WTC11 (cell line): ENCODE data around the gene CD2AP.

Experiments used
- IRF2 ChIP-seq: sonication (generic); formaldehyde crosslinking; IDR thresholded peaks from 2 replicates; pipeline ENCODE4 v1.8.0; 2022; ENCODE audit warnings: low read depth, missing genetic modification reagents, borderline replicate concordance
- NR3C1 ChIP-seq: sonication (generic); formaldehyde crosslinking; conservative IDR thresholded peaks from 2 replicates; pipeline ENCODE4 v1.8.1; 2023; ENCODE audit warnings: low read depth, mild to moderate bottlenecking, missing genetic modification reagents
- ZNF121 ChIP-seq: sonication (generic); formaldehyde crosslinking; IDR thresholded peaks from 2 replicates; pipeline ENCODE4 v1.8.0; 2023; ENCODE audit warnings: missing genetic modification reagents
- ZNF396 ChIP-seq: fragments of 250-450 bp; sonication (Bioruptor Pico); IDR thresholded peaks from 2 replicates; pipeline ENCODE4 v1.8.0; 2021; ENCODE audit warnings: mild to moderate bottlenecking, moderate library complexity, borderline replicate concordance
- TF ChIP-seq, protein P1 (sequence below): sonication (generic); formaldehyde crosslinking; IDR thresholded peaks from 2 replicates; pipeline ENCODE4 v1.8.1; 2023; ENCODE audit warnings: mild to moderate bottlenecking, missing genetic modification reagents, moderate library complexity
- TF ChIP-seq, protein P2 (sequence below): sonication (generic); formaldehyde crosslinking; IDR thresholded peaks from 2 replicates; pipeline ENCODE4 v1.8.1; 2023; ENCODE audit warnings: mild to moderate bottlenecking, missing genetic modification reagents

DNA sequence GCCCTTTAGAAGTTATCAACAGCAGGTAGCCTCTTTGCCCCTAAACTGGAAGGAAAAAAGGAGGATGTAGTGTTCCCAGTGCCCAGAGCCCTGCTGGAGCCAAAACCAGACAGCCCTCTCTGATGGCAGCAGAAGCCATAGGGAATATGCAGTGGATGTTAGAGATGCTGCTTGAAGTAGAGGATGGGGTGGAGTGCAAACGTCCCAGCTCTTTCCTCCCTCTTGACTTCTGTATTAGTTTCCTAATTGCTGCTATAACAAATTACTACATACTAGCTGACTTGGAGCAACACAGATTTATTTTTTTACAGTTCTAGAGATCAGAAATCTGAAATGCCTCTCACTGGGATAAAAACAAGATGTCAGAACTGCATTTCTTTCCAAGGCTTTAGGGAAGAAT is 12.5 kb upstream of the CD2AP start:
- no peak for TF ChIP-seq ZNF121 (CRISPR knock-in tag)
- no peak for TF ChIP-seq NR3C1 (CRISPR knock-in tag)
- no peak for TF ChIP-seq IRF2 (CRISPR knock-in tag)
- TF ChIP-seq, protein P1, sequence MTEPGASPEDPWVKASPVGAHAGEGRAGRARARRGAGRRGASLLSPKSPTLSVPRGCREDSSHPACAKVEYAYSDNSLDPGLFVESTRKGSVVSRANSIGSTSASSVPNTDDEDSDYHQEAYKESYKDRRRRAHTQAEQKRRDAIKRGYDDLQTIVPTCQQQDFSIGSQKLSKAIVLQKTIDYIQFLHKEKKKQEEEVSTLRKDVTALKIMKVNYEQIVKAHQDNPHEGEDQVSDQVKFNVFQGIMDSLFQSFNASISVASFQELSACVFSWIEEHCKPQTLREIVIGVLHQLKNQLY (CRISPR knock-in tag) = no peak
- TF ChIP-seq, protein P2, sequence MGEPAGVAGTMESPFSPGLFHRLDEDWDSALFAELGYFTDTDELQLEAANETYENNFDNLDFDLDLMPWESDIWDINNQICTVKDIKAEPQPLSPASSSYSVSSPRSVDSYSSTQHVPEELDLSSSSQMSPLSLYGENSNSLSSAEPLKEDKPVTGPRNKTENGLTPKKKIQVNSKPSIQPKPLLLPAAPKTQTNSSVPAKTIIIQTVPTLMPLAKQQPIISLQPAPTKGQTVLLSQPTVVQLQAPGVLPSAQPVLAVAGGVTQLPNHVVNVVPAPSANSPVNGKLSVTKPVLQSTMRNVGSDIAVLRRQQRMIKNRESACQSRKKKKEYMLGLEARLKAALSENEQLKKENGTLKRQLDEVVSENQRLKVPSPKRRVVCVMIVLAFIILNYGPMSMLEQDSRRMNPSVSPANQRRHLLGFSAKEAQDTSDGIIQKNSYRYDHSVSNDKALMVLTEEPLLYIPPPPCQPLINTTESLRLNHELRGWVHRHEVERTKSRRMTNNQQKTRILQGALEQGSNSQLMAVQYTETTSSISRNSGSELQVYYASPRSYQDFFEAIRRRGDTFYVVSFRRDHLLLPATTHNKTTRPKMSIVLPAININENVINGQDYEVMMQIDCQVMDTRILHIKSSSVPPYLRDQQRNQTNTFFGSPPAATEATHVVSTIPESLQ (CRISPR knock-in tag) = no peak
- TF ChIP-seq ZNF396 = no peak
